ENCODE data around the gene TCF12.

DNA sequence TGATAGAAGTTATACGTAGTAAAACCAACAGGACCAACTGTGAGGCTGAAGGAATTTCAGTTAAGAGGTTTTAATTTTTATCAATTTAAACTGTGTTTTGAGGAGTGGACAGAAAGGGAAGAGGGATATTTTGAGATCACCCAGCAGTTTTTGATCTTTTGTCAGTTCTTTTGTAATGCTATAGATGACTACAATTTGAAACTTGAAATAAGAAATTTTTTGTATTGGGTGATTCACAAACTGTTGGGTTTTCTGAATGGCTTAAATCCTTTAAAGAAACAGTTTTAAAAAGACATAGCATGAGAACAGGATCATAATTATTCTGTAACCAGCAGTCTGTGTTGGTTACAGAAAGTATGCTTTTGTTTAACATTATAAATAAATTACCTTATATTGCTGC lies 67.4 kb downstream of the TCF12 start:
- no peak for TF ChIP-seq CTCF (optimal IDR thresholded peaks at IDR 0.05 in 1 of 3, IDR thresholded peaks at IDR 0.05 in 1 of 3, conservative IDR thresholded peaks at IDR 0.05 in 1 of 3; ENCODE audit: extremely low read depth in 1 of 3, insufficient read depth in 2 of 3, low read length in 3 of 3)
- TF ChIP-seq EZH2 (IDR thresholded peaks at IDR 0.05; ENCODE audit: low read length): no peak

All from keratinocyte (primary cell).